PFSK-1 (cell line): ENCODE measurements around the gene ACSF2.

Experiments
- FOXP2 ChIP-seq: optimal IDR thresholded peaks from 2 replicates; pipeline ENCODE3; 2011; ENCODE audit warnings: borderline replicate concordance, control low read depth, inconsistent platforms; ENCODE audit not compliant: insufficient read depth; ENCODE audit errors: extremely low read length, extremely low read depth
- POLR2AphosphoS5 ChIP-seq: IDR thresholded peaks from 2 replicates; pipeline ENCODE4 v1.6.1; 2012; ENCODE audit warnings: low read depth, mild to moderate bottlenecking, control low read depth, low read length, moderate library complexity
- REST ChIP-seq, 2 experiments: IDR thresholded peaks; 2 replicates each; pipeline versions ENCODE4 v1.6.1 to v1.8.0; 2011 to 2012; ENCODE audit warnings: low read depth in 2 of 2, low read length in 2 of 2, control low read depth in 1 of 2, inconsistent platforms in 1 of 2, mild to moderate bottlenecking in 1 of 2, moderate library complexity in 1 of 2; ENCODE audit not compliant: insufficient read depth in 1 of 2
- SIN3A ChIP-seq: IDR thresholded peaks from 2 replicates; pipeline ENCODE4 v1.6.1; 2012; ENCODE audit warnings: mild to moderate bottlenecking, low read length, moderate library complexity, borderline replicate concordance; ENCODE audit not compliant: insufficient read depth
- TAF1 ChIP-seq: IDR thresholded peaks from 2 replicates; pipeline ENCODE4 v1.6.1; 2012; ENCODE audit warnings: low read length, control low read depth, borderline replicate concordance; ENCODE audit not compliant: insufficient read depth

The ACSF2 gene

GRCh38 chr17:50473901-50474300, 47.9 kb downstream of the ACSF2 start:
- TF ChIP-seq SIN3A (no peak), FOXP2 (no peak), TAF1 (no peak), POLR2AphosphoS5 (no peak), REST (IDR thresholded peaks at IDR 0.05; ENCODE audit: insufficient read depth in 1 of 2, low read depth in 2 of 2, low read length in 2 of 2) (no peak)

- no peak for TF ChIP-seq REST (IDR thresholded peaks at IDR 0.05; ENCODE audit: insufficient read depth in 1 of 2, low read depth in 2 of 2, low read length in 2 of 2)
- TF ChIP-seq FOXP2 = no peak
- TF ChIP-seq POLR2AphosphoS5 = no peak
- no peak for TF ChIP-seq TAF1
- TF ChIP-seq SIN3A = no peak
Observed at GRCh38 chr17:50474523-50474922, 48.5 kb downstream of the ACSF2 start.

- TF ChIP-seq REST (IDR thresholded peaks at IDR 0.05; ENCODE audit: insufficient read depth in 1 of 2, low read depth in 2 of 2, low read length in 2 of 2) (no peak), TAF1 (no peak), SIN3A (no peak), FOXP2 (no peak), POLR2AphosphoS5 (no peak)
Observed at GRCh38 chr17:50475362-50475761, 49.3 kb downstream of the ACSF2 start.

- TF ChIP-seq REST (IDR thresholded peaks at IDR 0.05; ENCODE audit: insufficient read depth in 1 of 2, low read depth in 2 of 2, low read length in 2 of 2) (no peak), POLR2AphosphoS5 (no peak)
Observed at GRCh38 chr17:50476545-50477315, 50.7 kb downstream of the ACSF2 start.

- TF ChIP-seq TAF1 = no peak
- no peak for TF ChIP-seq POLR2AphosphoS5
- no peak for TF ChIP-seq FOXP2
- TF ChIP-seq SIN3A = no peak
- TF ChIP-seq REST (IDR thresholded peaks at IDR 0.05; ENCODE audit: insufficient read depth in 1 of 2, low read depth in 2 of 2, low read length in 2 of 2) = no peak
Observed at GRCh38 chr17:50477976-50478375, 52.0 kb downstream of the ACSF2 start.
